HUES6 (cell line): ENCODE data around the gene ZC3HAV1.
"Not testable (repeated sequence)": the region's sequence is repeated elsewhere in the genome, so short reads cannot be mapped to it uniquely, and the experiment has no call there.

Experiments used
- H3K27ac ChIP-seq: 2 replicates; pipeline ENCODE4 v1.7.0; 2013; ENCODE audit warnings: low read depth, mild to moderate bottlenecking, low read length, inconsistent platforms
- H3K27me3 ChIP-seq: 2 replicates; pipeline ENCODE4 v1.6.1; 2013; ENCODE audit warnings: low read length; ENCODE audit not compliant: control insufficient read depth, insufficient read depth
- H3K36me3 ChIP-seq: 2 replicates; pipeline ENCODE4 v1.6.1; 2013; ENCODE audit warnings: low read length; ENCODE audit not compliant: control insufficient read depth, insufficient read depth
- H3K4me1 ChIP-seq: 2 replicates; pipeline ENCODE4 v1.6.1; 2013; ENCODE audit warnings: low read length; ENCODE audit not compliant: control insufficient read depth, insufficient read depth
- H3K4me3 ChIP-seq: 2 replicates; pipeline ENCODE4 v1.5.1; 2013; ENCODE audit warnings: low read depth, low read length
- H3K9ac ChIP-seq: one replicate; pipeline ENCODE4 v1.6.1; 2013; ENCODE audit warnings: mild to moderate bottlenecking, low read length
- H3K9me3 ChIP-seq: 2 replicates; pipeline ENCODE4 v1.6.1; 2013; ENCODE audit warnings: low read depth, low read length; ENCODE audit not compliant: control insufficient read depth, insufficient read depth

The ZC3HAV1 gene

DNA sequence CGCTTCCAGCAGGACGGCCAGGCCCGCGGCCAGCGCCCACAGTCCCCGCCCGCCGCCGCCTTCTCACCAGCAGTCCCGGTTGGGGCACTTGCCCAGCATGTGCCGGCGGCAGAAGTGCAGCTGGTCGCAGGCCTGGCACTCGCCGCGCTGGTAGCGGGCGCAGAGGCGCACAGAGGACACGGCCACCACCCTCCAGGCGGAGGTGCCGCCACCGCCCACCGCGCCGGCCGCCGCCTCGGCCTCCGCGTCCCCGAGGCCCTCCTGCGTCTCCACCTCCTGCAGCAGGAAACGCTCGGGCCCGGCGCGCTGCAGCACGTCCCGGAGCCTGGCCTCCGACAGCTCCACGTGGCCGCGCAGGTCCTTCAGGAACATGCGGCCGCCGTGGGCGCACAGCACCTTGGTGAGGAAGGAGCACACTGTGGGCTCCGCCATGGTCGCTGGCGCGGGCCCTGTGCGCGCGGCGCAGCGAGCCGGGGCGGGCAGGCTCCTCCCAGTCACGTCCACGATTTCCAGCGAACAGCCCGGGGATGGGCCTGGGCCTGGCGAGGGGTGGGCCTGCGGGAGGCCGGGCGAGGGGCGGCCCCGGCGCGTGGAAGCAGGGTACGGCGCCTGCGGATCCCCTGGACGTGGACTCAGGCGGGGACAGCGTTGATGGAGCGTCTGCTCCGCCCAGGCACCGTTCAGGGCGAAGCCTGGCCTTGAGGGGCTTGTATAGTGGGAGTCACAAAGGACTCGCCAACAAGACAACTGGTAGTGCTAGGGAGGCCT is 73.8 kb downstream of the ZC3HAV1 start, which contains the start of gene ZC3HAV1L:
TSS of gene ZC3HAV1L (minus strand) at position 457 of the 768 bp plus-strand sequence. CDS start at position 432, 25 bp downstream.
- no peak within 1 kb of the TSS for H3K27ac ChIP-seq
- H3K9me3 ChIP-seq = no peaks in the 10 kb centered on the region
- peaks cover 13% of the 10 kb centered on the region for H3K4me1 ChIP-seq
- H3K36me3 ChIP-seq = peaks cover 2% of the 10 kb centered on the region; the same call in 1 of the 2 replicates
- no peaks in the 10 kb centered on the region for H3K27me3 ChIP-seq
- H3K9ac ChIP-seq = peak within 1 kb of the TSS; percentile 40
- peak within 1 kb of the TSS; percentile 67 for H3K4me3 ChIP-seq

DNA sequence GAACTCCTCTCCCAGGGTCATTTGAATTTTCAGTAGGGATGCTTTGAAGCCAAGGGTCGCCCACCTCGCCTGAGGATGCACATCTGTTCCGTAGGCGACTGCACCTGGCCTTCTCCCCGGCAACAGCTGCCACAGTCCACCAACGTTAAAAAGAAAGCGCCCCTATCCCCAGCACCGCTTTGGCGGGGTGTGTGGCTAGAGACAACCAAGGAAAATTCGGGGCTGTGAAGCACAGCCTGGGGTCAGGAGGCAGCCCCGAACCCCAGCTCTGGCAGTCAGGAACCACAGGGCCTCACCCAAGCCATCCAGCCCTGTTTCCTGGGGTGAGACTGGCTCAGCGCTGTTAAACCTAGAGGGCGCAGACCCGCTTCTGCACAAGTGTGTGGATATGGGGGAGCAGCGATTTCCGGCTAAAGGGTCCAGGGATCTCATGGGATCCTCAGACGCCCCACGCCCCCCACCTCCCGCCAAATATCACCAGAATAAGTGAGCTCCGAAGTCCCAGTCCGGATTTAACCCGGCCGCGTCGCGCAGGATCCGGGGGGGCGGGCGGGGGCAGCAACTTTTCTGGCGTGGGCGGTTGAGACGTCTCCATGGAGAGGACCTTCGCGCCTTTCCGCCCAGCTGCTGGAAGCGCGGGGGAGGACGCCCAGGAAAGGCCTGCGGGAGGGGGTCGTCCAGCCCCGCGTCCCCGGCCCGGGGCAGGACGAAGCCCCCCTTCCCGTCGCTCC is 74.5 kb downstream of the ZC3HAV1 start:
- Histone ChIP-seq H3K36me3 (peaks cover 2% of the 10 kb centered on the region; the same call in 1 of the 2 replicates), H3K4me3 (peak overlapping the region; percentile 67), H3K4me1 (peaks cover 13% of the 10 kb centered on the region), H3K9ac (peak overlapping the region; percentile 40), H3K27me3 (no peaks in the 10 kb centered on the region), H3K27ac (no peak overlapping the region), H3K9me3 (no peaks in the 10 kb centered on the region)

DNA sequence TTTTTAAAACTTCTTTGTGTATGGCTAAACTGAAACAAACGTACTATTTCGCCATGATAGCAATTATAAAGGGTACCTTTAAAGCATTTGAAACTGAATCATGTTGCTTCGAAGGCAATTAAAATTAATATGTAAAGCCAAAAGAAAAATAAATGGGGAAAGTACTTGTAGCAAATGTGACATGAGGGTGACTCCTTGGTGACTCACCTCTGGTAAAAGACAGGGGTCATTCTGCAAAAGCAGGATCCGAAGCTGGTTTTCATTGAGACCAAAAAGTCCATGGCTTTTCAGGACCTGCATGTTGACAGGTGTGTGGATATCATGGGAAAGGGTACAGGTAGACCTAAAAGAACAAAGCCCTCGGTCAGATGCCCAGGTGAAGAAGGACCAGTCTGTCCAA is 75.2 kb downstream of the ZC3HAV1 start:
- Histone ChIP-seq H3K27ac (no peak overlapping the region), H3K4me3 (no peak overlapping the region), H3K4me1 (peaks cover 13% of the 10 kb centered on the region), H3K36me3 (peaks cover 2% of the 10 kb centered on the region; the same call in 1 of the 2 replicates), H3K27me3 (no peaks in the 10 kb centered on the region), H3K9me3 (no peaks in the 10 kb centered on the region), H3K9ac (no peak overlapping the region)

DNA sequence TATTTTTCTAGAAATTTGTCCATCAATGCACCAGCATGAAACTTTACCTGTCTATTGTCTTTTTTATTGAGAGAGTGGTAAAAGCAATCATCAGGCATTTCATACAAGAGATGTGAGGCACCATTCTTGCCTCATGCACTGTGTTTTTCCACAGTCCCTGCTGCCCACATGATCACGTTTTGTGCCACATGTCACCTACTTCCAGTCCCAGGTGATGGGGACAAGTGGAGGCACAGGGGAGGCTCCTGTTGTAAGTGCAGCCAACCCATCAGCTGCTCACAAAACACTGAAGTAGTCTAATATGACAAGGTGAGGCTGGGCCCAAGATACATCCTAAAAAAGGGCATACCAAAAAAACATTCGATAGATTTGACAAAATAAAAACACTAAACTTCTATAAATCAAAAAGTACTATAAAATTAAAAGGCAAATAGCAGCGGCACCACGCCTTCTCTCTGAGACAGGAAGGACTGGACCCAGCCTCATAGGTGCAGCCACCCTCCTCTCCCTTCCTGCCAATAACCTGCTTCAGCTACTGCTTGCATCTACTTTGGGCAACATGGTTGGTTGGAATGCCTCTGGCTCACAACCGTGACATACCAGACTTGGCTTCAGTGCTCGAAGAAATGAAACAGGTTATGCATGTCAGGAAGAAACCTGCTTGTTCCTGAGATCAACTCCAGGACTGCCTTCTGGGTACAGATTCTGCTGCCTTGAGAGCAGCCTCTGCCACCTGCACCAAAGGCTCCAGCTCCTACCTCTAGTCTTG is 76.0 kb downstream of the ZC3HAV1 start:
- Histone ChIP-seq H3K27me3 (no peaks in the 10 kb centered on the region), H3K27ac (no peak overlapping the region), H3K9me3 (no peaks in the 10 kb centered on the region), H3K9ac (no peak overlapping the region), H3K4me1 (peaks cover 12% of the 10 kb centered on the region), H3K4me3 (no peak overlapping the region), H3K36me3 (peaks cover 2% of the 10 kb centered on the region; the same call in 1 of the 2 replicates)

DNA sequence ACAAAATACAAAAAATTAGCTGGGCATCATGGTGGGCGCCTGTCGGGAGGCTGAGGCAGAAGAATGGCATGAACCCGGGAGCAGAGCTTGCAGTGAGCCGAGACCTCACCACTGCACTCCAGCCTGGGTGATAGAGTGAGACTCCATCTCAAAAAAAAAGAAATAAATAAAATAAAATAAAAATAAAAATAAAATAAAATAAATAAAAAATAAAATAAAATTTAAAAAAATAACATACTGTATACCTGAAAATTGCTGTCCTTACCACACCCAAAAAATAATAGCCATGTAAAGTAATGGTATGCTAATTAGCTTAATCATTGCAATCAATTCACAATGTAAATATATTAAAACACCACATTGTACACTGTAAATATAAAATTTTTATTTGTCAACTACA is 77.0 kb downstream of the ZC3HAV1 start:
- Histone ChIP-seq H3K9me3 (no peaks in the 10 kb centered on the region), H3K36me3 (peaks cover 2% of the 10 kb centered on the region; the same call in 1 of the 2 replicates), H3K4me3 (no peak overlapping the region), H3K27me3 (no peaks in the 10 kb centered on the region), H3K27ac (no peak overlapping the region), H3K9ac (no peak overlapping the region), H3K4me1 (peaks cover 3% of the 10 kb centered on the region; the same call in 1 of the 2 replicates)

DNA sequence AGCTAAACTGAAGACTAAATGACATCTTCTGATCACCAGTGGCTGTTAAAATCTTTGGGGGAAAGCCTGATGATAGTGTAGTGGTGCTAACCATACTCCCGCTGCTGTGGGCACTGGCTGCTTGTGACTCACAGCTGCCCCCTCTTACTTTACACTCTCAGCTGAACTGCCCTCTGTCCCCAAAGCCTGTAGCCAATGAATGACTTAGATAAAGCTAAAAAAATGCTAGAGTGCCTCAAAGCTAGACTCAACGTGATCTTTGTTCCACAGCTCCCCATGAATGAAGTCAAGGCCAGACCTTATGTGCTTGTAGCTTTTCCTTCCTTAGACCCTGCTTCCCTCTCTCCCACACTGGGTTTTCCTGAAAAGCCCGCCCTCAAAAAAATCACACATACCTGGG is 80.2 kb downstream of the ZC3HAV1 start:
- Histone ChIP-seq H3K27ac (no peak overlapping the region), H3K36me3 (peaks cover 2% of the 10 kb centered on the region; the same call in 1 of the 2 replicates), H3K4me1 (no peaks in the 10 kb centered on the region), H3K9ac (no peak overlapping the region), H3K27me3 (no peaks in the 10 kb centered on the region), H3K9me3 (no peaks in the 10 kb centered on the region), H3K4me3 (no peak overlapping the region)

DNA sequence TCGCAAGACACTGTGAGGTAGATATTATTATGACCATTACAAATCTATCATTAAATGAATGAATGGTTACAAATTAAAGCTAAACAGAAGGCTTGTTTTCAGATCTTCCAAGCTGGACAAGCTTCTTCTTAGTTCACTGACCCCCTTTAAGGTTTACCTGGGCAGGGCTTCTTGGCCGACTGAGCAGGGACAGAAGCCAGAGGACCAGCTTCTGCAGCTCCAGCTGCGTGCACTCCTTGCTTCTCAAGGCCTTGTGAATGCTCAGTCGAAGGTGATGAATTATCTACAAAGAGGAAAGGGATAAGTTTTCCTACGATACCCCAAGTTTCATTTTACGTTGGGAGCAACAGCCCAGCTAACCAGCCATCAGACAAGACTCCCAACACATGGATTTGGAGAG is 83.0 kb downstream of the ZC3HAV1 start:
- no peaks in the 10 kb centered on the region for H3K27me3 ChIP-seq
- peaks cover 4% of the 10 kb centered on the region; the same call in 1 of the 2 replicates for H3K36me3 ChIP-seq

DNA sequence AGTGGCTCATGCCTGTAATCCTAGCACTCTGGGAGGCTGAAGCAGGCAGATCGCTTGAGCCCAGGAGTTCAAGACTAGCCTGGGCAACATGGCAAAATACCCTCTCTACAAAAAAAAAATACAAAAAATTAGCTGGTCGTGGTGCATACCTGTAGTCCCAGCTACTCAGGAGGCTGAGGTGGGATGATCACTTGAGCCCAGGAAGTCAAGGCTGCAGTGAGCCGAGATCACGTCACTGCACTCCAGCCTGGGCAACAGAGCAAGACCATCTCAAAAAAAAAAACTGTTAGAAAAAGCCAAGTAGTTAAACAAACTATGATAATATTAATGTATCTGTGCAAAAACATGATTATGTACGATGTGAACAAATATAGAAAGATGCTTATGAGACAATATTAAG is 83.7 kb downstream of the ZC3HAV1 start:
- not testable (repeated sequence) for H3K4me3 ChIP-seq, H3K9me3 ChIP-seq, H3K27ac ChIP-seq, H3K36me3 ChIP-seq, H3K27me3 ChIP-seq, H3K4me1 ChIP-seq, H3K9ac ChIP-seq

More for the DNA sequence above, 83.0 kb downstream of the ZC3HAV1 start:
- Histone ChIP-seq H3K27ac (no peak overlapping the region), H3K4me1 (no peaks in the 10 kb centered on the region), H3K4me3 (no peak overlapping the region), H3K9ac (no peak overlapping the region), H3K9me3 (no peaks in the 10 kb centered on the region)

DNA sequence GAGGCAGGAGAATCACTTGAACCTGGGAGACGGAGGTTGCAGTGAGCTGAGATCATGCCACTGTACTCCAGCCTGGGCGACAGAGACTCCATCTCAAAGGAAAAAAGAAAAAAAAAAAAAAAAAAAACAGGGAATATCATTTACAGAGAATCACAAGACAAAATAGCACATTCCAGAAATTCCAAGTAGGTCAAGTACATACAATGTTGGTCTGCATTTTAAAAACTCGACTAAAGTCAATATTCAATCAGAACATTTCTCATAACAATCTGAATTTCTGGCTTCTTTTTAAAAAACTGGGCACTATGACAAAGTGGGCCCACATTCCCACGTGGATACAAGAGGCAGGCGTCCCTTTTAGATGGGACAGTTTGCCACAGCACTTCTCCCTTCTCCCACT is 86.4 kb downstream of the ZC3HAV1 start:
- Histone ChIP-seq H3K4me3 (no peak overlapping the region), H3K4me1 (peaks cover 6% of the 10 kb centered on the region; the same call in 1 of the 2 replicates), H3K36me3 (peaks cover 4% of the 10 kb centered on the region; the same call in 1 of the 2 replicates), H3K27me3 (no peaks in the 10 kb centered on the region), H3K27ac (no peak overlapping the region), H3K9me3 (no peaks in the 10 kb centered on the region), H3K9ac (no peak overlapping the region)

DNA sequence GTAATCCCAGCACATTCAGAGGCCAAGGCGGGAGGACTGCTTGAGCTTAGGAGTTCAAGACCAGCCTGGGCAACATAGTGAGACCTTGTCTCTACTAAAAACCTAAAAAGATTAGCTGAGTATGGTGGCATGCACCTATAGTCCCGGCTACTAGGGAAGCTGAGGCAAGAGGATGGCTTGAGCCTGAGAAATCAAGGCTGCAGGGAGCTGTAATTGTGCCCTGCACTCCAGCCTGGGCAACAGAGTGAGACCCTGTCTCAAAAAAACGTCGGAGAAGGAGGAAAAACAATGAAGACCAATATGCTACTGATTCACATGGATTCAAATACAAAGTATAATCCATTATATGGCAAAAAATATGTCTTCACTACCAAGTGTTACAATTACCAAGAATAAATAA is 87.2 kb downstream of the ZC3HAV1 start:
- Histone ChIP-seq H3K36me3 (peaks cover 4% of the 10 kb centered on the region; the same call in 1 of the 2 replicates), H3K4me1 (peaks cover 6% of the 10 kb centered on the region; the same call in 1 of the 2 replicates), H3K9me3 (no peaks in the 10 kb centered on the region), H3K27ac (no peak overlapping the region), H3K9ac (no peak overlapping the region), H3K4me3 (no peak overlapping the region), H3K27me3 (no peaks in the 10 kb centered on the region)
